PFSK-1 (cell line): Measurements from ENCODE around the gene PPFIA1.

Source experiments
- FOXP2 ChIP-seq: optimal IDR thresholded peaks from 2 replicates; pipeline ENCODE3; 2011; ENCODE audit warnings: borderline replicate concordance, control low read depth, inconsistent platforms; ENCODE audit not compliant: insufficient read depth; ENCODE audit errors: extremely low read length, extremely low read depth
- POLR2AphosphoS5 ChIP-seq: IDR thresholded peaks from 2 replicates; pipeline ENCODE4 v1.6.1; 2012; ENCODE audit warnings: low read depth, mild to moderate bottlenecking, control low read depth, low read length, moderate library complexity
- SIN3A ChIP-seq: IDR thresholded peaks from 2 replicates; pipeline ENCODE4 v1.6.1; 2012; ENCODE audit warnings: mild to moderate bottlenecking, low read length, moderate library complexity, borderline replicate concordance; ENCODE audit not compliant: insufficient read depth
- TAF1 ChIP-seq: IDR thresholded peaks from 2 replicates; pipeline ENCODE4 v1.6.1; 2012; ENCODE audit warnings: low read length, control low read depth, borderline replicate concordance; ENCODE audit not compliant: insufficient read depth
- TF ChIP-seq, protein P1 (sequence below), 2 experiments: IDR thresholded peaks; 2 replicates each; pipeline versions ENCODE4 v1.6.1 to v1.8.0; 2011 to 2012; ENCODE audit warnings: low read depth in 2 of 2, low read length in 2 of 2, control low read depth in 1 of 2, inconsistent platforms in 1 of 2, mild to moderate bottlenecking in 1 of 2, moderate library complexity in 1 of 2; ENCODE audit not compliant: insufficient read depth in 1 of 2

The PPFIA1 gene

DNA sequence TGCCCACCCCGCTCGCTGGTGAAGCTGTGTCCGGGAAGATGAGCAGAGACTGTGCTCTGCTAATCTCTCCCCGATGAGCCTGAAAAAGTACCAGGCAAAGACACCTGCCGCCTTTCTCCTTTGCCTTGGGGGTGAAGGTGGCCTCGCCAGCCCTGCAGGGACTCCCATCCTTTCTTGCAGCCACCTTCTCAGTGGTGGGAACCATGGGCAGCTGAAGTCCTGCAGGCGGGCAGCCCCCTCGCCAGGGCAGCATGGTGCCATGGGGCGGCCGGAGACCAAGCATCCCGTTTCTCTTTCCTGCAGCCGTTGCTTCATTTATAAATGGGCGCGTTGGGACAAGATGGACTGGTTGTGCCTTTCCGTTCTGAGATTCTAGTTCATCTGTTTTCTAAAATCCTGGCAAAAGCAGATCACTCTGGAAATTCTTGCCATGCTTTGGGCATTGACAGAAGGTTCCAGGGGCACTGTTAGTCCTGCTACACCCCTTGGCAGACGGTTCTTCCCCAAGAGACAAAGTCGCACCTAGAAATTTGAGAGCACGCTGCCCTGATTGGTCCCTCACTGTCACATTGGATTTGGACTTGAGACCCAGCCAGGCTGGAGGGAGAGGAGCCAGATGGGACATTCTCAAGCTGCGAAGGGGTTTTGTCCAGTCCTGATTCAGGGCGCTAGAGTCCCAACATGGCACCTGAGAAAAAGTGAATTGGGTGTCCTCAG is 135.3 kb downstream of the PPFIA1 start:
- TF ChIP-seq SIN3A, result no peak
- TF ChIP-seq FOXP2, result no peak
- TF ChIP-seq TAF1, result no peak
- TF ChIP-seq, protein P1, sequence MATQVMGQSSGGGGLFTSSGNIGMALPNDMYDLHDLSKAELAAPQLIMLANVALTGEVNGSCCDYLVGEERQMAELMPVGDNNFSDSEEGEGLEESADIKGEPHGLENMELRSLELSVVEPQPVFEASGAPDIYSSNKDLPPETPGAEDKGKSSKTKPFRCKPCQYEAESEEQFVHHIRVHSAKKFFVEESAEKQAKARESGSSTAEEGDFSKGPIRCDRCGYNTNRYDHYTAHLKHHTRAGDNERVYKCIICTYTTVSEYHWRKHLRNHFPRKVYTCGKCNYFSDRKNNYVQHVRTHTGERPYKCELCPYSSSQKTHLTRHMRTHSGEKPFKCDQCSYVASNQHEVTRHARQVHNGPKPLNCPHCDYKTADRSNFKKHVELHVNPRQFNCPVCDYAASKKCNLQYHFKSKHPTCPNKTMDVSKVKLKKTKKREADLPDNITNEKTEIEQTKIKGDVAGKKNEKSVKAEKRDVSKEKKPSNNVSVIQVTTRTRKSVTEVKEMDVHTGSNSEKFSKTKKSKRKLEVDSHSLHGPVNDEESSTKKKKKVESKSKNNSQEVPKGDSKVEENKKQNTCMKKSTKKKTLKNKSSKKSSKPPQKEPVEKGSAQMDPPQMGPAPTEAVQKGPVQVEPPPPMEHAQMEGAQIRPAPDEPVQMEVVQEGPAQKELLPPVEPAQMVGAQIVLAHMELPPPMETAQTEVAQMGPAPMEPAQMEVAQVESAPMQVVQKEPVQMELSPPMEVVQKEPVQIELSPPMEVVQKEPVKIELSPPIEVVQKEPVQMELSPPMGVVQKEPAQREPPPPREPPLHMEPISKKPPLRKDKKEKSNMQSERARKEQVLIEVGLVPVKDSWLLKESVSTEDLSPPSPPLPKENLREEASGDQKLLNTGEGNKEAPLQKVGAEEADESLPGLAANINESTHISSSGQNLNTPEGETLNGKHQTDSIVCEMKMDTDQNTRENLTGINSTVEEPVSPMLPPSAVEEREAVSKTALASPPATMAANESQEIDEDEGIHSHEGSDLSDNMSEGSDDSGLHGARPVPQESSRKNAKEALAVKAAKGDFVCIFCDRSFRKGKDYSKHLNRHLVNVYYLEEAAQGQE (IDR thresholded peaks at IDR 0.05; ENCODE audit: insufficient read depth in 1 of 2, low read depth in 2 of 2, low read length in 2 of 2), result no peak
- no peak for TF ChIP-seq POLR2AphosphoS5

DNA sequence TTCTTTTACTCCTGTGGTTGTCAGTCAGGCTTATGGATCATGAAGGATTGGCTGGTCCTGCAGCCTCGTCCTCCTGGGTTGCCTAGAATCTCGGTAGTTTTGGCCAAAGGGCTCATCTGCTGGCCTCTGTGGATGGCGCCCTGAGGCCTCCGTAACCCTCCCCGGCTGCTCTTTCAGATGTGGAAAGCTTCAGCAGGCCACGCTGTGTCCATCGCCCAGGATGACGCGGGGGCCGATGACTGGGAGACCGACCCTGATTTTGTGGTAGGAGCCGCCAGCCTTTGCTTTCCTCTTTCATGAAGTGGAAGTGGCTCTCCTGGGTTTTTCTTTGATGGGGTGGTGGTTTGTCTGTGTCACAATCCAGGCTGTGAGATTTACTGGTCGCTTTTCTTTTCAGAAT is 136.6 kb downstream of the PPFIA1 start:
- TF ChIP-seq TAF1 (no peak), POLR2AphosphoS5 (no peak), SIN3A (no peak), FOXP2 (no peak)
- TF ChIP-seq, protein P1 (IDR thresholded peaks at IDR 0.05; ENCODE audit: insufficient read depth in 1 of 2, low read depth in 2 of 2, low read length in 2 of 2), result no peak

DNA sequence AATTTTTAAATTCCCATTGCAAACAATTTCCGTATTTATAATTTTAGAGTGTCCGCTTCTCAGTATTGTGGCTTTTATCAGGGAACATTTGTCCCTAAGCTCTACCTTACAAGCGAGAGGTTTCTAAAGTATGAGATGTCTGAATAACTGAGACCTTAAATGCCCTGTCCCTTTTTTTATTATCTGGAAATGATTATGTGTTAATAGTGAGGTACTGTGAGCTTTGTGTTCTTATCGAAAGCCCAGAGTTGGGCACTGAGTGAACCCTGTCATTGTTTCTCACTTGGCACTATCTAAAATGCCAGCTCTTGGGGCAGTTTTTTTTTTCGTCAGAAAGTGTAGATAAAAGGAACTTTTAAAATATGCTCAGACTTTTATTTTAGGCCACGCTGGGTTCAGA is 137.3 kb downstream of the PPFIA1 start:
- no peak for TF ChIP-seq FOXP2
- TF ChIP-seq POLR2AphosphoS5, result no peak
- TF ChIP-seq, protein P1 (IDR thresholded peaks at IDR 0.05; ENCODE audit: insufficient read depth in 1 of 2, low read depth in 2 of 2, low read length in 2 of 2), result no peak
- no peak for TF ChIP-seq TAF1
- no peak for TF ChIP-seq SIN3A

DNA sequence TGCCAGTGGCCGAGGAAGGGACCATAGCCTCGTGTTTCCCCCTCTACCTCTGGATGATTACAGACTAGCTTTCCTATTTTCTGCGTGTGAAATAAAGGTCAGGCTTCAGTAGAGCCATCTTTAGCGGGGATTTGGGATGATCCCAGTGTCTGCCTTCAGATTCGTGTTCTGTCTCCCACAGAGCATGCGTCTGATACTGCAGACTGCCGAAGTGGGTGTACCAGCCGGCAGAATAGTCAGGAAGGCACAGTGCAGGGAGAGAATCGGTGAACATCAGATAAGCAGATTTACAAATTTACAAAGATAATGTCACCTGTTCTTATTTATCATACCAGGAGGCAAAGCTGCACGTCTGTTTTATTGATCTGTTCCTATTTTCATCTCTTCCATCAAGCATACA is 138.9 kb downstream of the PPFIA1 start:
- TF ChIP-seq SIN3A, result no peak
- no peak for TF ChIP-seq TAF1
- TF ChIP-seq POLR2AphosphoS5, result no peak
- TF ChIP-seq, protein P1 (IDR thresholded peaks at IDR 0.05; ENCODE audit: insufficient read depth in 1 of 2, low read depth in 2 of 2, low read length in 2 of 2), result no peak
- TF ChIP-seq FOXP2, result no peak

DNA sequence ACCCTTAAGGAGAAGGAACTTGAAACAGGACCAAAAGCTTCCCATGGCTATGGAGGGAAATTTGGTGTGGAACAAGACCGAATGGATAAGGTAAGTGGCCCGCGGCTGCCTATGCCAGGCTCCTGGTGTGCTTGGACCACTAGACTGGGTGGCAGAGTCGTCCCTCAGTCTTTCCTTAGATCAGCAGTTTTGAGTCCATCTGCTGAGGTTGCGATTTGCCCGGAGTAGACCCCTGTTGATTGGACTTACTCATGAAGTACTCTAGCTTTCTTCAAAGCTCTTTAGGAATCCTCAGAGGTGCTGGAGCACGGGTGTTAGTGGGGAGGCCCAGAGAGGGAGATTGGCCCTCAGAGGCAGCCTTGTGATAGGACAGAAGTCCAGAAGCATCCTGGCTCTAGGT is 139.4 kb downstream of the PPFIA1 start:
- TF ChIP-seq FOXP2 (no peak), TAF1 (no peak), POLR2AphosphoS5 (no peak), SIN3A (no peak)
- TF ChIP-seq, protein P1 (IDR thresholded peaks at IDR 0.05; ENCODE audit: insufficient read depth in 1 of 2, low read depth in 2 of 2, low read length in 2 of 2), result no peak
